NCI-H1694 (cell line): ENCODE measurements around the gene ANKRD11.
A peak's percentile ranks its signal among the peaks of the same experiment; 100 is the strongest.

Source experiments
- DNase-seq: peaks from one replicate; lab custom pipeline; 2025; lab: John Stamatoyannopoulos, UW

ANKRD11 gene

DNA sequence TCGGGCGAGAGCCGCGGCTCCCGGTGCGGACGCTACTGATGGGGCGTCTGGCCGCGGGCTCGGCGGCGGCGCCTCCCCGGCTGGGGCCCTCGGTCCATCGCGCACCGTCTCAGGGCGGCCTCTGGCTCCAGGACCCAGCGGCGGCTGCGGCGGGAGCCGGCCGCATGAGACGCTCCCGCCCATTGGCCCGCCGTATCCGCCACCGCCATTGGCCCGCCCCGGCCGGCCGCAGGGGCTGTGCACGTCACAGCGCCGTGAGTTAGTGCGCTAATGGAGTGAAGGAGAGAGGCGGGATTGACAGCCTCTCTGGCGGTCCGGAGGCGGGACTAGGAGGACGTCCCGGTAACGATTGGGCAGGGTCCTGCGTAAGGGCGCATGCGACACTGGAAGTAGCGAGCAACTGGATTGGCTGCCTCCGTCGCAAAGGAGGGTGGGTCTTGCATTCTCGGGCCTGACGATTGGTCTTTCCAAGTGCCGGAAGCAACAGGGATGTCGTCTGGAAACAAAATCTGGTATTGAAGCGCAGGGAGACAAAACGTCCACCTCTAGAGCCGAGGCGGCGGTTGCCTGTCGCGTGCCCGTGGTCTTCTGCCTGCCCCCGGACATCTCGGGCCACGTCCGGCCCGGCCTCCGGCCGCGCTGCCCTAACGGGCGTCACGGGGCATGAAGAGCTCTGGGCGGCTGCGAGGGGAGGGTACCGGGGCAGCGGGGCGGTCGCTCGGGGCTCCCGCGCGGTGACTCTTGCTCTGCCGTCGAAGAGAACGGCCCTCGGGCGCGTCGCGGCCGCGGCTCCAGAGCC is at the start of gene ANKRD11:
TSS of gene ANKRD11 (minus strand) at position 123 of the 799 bp plus-strand sequence. CDS start 173,542 bp downstream, outside the sequence.
- peak; percentile 97 for DNase-seq

DNA sequence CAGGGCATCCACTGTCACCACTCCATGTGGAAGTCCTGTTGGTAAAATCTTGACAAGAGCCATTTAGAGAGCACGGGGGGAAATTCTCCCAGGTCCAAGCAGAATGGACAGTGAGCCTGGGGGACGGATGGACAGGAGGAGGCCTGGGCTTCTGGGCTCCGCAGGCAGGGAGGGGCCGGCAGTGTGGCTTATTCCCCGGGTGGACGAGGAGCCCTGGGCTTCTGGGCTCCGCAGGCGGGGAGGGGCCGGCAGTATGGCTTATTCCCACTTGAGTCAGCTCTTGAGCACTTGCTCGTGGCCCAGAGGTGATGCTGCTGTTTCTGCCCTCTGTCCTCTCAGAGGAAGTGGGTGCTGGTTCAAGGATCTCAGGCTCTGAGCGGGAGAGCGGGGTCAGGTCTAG is 47.9 kb upstream of the ANKRD11 start:
- no peak for DNase-seq

DNA sequence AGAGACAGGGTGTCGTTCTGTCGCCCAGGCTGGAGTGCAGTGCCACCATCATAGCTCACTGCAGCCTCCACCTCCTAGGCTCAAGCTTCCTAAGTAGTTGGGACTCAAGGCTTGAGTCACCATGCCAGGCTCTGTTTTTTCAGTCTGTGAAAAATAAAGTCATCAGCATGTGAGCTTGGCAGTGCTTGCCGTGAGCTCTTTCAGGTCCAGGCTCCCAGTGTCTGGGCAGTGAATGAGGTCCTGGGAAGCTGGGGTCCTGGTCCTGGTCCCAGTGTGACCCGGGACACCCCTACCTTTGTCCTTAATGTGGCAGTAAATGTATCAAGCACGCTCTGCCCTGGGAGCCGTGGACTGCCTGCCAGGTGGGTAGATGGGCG is 47.2 kb upstream of the ANKRD11 start:
- no peak for DNase-seq

DNA sequence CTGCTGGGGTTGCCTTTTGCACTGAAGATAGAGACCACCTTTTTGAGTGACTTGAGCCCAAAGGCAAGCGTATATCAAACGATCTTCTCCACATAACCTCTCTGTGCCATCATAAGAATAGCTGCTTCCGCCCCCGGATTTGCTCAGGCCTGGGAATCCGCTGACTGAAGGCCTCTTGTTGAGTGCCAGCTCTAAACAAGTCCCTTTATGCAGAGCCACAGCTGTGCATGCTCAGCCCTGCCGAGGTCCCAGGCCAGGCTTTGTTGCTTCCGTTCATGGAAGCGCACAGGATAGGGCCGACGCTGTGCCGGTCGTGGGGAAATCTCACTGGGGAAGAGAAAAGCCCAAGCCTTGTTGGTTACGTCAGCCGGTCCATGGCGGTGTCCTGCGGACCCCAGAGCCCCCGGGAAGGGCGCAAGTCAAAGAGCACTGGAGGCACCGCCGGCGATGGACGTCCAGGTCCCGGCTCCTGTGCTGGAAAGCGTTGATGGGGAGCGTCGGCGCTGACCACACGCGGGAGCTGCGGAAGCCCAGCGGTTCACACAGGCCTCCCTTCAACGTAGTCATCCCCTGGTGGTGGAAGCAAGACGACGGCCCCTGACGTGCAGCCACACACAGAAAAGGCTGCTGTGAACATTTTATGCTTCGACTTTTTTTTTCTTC is 46.7 kb upstream of the ANKRD11 start:
- no peak for DNase-seq

DNA sequence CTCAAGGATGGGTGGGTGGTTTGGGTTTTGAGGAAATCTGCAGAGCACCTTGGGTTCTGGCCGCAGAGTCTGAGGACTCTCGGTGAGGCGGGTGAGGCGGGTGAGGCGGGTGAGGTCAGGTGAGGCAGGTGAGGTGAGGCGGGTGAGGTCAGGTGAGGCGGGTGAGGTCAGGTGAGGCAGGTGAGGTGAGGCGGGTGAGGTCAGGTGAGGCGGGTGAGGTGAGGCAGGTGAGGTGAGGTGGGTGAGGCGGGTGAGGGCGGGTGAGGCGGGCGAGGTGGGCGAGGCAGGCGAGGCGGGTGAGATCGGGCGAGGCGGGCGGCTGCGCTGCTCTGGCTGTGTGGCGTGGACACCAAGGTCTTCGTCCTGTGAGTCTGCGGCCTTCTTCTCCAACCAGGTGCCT is 46.0 kb upstream of the ANKRD11 start:
- DNase-seq = no peak

DNA sequence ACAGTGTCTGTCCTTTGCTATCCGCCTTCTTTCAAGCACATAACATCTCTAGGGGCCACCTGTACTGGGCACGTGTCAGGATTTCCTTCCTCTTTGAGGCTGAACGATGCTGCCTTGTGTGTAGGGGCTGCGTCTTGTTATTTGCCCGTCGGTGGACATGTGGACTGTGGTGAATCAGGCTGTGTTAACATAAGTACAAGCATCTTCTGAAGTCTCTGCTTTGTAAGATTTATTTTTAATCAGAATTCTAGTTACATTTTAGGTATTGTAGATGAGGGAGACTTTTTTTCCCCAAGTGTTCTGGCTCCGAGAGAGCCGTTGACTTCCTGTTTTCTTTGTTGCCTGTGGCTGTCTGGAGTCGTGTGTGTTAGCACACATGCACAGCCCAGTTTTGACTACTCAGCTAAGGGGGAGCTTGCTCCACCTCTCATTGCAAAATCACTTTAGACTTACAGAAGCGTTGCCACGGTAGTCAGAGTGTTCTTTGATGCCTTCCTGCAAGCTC is 43.9 kb upstream of the ANKRD11 start:
- DNase-seq = no peak

DNA sequence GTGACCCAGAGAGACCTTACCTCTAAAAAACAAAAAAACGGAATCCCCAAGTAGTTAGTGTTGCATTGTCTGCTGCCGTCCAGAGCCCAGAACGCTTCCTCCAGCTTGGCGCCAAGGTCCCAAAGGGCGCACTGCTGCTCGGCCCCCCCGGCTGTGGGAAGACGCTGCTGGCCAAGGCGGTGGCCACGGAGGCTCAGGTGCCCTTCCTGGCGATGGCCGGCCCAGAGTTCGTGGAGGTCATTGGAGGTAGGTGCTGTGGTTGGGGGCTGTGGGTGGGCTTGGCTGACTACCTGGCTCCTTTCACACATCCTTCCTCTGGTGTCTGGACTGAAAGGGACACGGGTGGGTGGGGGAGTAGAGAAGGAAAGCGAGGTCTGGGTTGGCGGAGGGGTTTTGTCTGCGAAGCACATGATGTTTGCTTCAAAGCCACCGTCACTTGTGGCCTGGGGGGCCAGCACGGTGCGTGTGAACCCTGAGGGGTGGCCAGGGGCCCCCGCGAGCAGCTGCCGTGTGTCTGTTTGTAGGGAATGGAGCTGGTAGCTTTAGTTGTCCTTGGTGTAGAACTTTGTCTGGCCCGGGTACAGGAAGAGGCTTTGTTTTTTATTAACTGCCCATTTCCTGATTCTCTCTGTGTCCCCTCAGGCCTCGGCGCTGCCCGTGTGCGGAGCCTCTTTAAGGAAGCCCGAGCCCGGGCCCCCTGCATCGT is 41.6 kb upstream of the ANKRD11 start:
- no peak for DNase-seq

DNA sequence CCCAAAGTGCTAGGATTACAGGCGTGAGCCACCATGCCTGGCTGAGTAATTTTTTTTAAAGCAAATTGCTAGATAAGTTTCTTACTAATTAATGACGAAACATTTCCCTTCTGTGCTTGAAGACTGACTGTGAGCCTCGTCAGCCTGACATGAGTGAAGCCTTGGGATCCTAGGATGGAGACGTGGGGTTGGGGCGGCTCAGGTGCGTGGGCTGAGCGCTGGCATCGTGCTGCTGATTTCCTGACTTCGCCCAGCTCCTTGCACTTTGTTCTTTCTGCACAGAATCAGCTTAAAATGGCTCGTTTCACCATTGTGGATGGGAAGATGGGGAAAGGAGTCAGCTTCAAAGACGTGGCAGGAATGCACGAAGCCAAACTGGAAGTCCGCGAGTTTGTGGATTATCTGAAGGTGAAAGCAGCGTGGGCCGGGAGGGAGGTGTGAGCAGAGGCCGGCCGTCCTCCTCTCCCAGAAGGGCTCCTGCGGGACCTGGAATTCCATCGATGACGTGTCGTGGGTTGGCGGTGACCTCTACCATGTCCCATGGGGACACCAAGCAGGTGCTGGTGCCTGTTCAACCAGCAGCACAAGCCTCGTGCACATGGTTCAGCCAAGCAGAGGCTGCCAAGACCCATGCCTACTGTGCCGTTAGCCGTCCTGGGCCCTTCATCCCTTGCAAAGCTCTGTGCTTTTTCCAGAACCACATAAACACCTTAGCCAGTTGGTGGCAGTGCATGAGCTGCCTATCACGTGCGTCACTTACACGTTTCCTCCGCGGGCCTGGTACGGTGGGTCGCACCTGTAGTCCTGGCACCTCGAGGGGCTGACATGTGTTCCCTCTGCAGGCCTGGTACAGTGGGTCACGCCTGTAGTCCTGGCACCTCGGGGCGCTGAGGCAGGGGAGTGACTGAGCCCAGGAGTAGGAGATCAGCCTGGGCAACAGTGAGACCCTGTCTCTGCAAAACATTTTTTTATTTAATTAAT is 40.3 kb upstream of the ANKRD11 start:
- DNase-seq = no peak

DNA sequence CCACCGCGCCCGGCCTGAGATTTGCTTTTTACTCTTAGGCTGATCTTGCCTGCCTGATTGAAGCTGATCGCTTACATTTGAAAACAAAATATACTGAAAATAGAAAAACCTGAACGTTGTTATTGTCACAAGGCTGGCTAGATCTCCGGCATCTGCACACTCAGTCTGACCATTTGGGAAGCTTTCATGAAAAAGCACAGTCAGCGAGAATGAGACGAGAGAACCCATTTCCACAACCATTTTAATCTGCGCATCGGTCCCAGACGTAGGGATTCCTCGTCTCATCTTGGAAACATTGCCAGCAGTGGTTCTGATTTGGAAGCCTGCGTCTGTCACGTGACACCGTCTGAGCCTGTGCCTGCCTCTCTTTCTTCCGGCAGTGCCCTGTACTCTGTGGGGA is 38.7 kb upstream of the ANKRD11 start:
- DNase-seq = no peak

DNA sequence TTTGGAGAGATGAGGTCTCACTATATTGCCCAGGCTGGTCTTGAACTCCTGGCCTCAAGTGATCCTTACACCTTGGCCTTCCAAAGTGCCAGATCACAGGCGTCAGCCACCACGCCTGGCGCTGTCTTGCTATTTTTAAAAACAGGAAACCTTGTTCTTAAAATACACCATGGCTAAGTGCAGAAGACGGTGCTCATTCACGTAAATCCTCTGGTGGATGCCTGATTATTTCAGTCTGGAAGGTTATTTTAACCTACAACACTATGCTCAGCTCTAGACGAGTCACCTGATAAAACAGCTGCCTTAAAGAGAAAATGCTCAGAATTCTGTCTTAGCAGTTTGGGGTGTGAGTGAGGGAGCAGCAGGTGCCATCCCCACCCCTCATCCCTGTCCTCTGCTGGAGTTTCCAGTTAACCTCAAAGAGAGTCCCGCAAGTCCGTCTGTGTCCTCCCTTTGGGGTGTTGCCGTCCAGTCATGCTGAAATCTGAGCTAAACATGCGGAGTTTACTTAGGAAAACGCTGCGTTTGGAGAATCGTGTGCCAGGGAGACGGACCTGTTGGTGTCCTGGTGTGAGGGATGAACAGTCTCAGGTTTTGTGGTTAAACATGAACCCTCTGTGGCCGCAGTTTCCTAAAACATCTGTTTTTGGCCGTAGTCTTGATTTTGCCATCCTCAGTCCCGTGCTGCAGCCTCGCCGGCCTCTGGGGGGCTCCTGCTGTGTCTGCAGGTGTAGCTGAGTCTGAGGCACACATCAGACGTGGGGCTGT is 35.0 kb upstream of the ANKRD11 start:
- no peak for DNase-seq

DNA sequence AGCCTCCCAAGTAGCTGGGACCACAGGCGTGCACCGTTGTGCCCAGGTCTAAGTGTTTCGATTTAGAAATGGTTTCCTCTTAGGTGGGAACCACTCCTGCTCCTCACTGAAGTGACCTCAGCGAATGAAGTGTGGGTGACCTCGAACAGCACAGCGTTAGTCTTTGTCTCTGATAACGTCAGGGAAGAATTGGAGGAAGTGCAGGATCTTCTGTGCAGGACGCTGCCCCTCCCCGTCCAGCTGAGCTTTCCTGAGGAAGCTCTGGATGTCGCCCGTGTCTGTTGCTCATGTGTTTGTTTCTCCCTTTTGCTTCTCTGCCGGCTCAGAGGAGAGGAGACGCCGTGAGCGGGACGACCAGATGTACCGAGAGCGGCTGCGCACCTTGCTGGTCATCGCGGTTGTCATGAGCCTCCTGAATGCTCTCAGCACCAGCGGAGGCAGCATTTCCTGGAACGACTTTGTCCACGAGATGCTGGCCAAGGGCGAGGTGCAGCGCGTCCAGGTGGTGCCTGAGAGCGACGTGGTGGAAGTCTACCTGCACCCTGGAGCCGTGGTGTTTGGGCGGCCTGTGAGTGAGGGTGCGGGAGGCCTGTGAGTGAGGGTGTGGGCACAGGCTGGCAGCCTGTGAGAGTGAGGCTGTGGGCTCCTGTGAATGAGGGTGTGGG is 33.5 kb upstream of the ANKRD11 start:
- DNase-seq = no peak

DNA sequence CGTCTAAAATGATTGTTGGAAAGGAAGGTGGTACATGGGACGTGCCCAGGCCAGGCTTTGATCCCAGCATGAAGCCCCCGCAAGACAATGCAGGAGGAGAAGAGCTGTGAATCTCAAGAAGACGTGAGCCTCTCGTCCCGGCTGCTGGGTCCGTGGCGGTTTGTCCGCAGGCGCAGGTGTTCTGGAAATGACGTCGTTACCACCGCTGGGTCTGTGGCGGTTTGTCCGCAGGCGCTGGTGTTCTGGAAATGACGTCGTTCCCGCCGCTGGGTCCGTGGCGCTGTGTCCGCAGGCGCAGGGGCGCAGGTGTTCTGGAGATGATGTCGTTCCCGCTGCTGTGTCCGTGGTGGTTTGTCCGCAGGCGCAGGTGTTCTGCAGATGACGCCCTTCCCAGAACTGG is 31.9 kb upstream of the ANKRD11 start:
- no peak for DNase-seq

DNA sequence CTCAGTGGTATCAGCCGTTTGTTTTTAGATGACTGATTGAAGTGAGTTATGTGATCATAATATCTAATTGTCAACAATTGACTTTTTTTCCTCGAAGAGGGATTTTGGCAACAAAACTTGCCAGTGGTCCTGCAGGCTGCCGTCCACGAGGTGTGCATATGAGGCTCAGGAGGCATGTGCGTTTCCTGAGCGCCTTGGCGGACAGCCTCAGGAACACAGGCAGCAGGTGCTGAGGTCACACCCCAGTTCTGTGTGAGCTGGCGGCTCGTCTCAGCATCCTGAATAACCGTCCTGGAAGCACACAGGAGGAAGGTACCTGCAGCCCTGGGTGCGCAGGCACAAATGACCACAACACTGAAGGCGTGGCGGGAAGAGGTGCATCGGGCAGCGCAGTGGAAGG is 29.5 kb upstream of the ANKRD11 start:
- no peak for DNase-seq

DNA sequence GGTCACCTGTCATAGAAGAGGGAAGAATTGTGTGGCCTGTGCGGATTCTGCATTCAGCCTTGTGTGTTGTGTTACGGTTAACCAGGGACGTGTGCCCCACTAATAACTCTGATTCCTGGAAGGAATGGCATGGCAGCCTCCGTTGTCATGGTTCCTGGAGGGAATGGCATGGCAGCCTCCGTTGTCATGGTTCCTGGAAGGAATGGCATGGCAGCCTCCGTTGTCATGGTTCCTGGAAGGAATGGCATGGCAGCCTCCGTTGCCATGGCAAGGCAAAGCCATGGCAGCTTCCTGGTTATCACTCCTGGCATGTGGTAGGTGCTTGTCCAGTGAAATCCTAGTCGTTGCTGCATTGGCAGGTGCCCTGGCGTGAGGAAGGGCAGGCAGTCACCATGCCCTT is 26.8 kb upstream of the ANKRD11 start:
- DNase-seq = no peak

DNA sequence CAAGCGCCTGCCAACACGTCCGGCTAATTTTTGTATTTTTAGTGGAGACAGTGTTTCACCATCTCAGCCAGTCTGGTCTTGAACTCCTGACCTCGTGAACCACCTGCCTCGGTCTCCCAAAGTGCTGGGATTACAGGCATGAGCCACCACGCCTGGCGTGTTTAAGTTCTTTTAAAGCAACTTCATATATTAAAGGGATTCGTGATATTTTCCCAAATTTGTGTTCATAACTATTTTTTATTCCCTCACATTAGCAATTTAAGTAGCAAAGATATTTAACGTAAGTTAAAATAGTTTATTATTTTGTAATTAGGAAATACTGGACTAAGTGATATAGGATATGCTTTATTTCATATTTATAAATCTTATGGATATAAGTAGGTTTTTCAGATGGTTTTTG is 22.1 kb upstream of the ANKRD11 start:
- DNase-seq = no peak

DNA sequence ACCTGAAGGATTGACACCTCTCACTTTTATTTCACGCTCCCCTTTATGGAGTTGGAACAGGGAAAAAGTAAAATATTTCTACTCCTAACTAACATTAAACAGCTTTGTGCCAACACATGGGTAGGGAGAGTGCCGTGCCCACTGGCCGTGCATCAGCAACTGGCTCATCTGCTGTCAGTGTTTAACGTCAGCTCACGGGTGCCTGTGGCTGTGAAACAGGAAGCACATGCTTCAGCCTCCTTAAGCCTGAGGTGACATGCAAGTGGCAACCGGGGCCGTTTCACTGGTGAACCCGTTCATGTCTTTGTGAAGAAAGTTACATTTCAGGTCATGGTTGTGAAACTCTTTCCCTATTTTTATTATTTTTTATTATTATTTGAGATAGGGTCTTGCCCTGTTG is 21.0 kb upstream of the ANKRD11 start:
- no peak for DNase-seq

DNA sequence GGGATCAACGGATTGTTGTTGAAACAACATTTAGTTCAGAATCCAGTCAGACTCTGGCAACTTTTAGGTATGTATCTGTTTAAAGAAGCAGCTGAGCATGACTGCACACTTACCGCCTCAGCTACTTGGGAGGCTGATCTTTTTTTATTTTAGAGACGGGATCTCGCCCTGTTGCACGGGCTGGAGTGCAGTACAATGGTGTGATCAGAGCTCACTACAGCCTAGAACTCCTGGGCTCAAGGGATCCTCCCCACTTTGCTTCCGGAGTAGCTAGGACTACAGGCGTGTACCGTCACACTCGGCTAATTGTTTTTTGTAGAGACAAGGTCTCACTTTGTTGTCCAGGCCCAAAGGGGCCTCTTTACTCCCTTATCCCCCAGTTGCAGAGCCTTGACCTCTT is 20.2 kb upstream of the ANKRD11 start:
- DNase-seq = no peak

DNA sequence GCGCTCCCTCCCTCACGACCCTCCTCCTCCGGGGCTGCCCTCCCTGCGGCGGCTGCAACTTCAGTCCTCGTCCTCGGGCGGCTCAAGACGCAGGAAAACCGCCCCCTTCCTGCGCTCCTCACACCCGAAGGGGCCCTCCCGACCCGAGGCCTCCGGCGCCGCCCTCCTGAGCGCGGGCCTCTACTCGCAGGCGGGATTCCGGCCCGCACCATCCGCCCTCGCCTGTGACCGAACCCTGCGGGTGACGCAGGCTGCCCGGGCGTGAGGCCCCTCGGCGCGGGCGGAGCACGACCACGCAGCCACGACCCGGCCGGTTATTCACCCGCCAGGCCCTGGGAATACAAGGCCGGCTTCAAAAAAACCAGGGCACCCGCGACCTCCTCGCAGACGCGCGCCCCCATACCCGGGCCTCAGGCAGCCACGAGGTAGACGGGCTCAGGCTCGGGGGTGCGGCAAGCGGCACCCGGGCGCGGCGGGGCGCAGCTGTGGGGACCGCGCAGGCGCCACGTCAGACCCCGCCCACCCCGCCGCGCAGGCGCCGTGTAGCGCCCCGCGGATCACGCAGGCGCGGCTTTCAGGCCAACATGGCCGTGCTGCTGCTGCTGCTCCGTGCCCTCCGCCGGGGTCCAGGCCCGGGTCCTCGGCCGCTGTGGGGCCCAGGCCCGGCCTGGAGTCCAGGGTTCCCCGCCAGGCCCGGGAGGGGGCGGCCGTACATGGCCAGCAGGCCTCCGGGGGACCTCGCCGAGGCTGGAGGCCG is 17.7 kb upstream of the ANKRD11 start, which contains the start of gene SPG7:
TSS of gene SPG7 (plus strand) at position 570 of the 757 bp plus-strand sequence. CDS start at position 585, 15 bp downstream.
- peak; percentile 45 for DNase-seq

DNA sequence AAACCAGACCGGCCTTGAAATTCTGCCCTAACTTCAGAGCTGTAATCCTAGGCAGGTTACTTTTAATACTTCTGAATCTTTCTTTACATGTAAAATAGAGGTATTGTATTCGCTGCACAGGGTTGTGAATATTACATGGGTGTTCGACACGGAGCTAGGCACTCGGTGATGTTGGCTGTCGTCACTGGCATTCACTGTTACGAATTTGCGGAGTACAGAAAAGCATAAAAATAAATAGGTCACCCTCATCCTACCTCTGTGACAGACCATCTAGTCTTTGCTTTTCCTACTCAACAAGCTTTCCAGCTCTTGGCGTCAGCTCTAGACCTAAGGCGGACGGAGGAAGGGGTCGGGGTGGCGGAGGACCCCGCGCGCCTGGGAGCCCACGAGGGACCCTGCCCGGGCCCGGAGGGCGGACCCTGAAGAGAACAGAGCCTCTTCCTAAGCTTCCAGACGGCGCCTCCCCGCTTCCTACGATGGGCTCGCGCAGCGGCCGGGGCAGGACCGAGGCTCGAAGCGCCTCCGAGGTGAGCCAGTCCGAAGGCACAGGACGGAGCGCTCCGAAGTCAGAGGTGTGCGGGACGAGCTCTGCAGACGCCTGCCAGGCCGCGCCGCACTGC is 17.0 kb upstream of the ANKRD11 start:
- DNase-seq = no peak
